ENCODE data around the gene FAM124B.

GRCh38 chr2:224354632-224355211, 47.2 kb downstream of the FAM124B start:
- TF ChIP-seq CTCF (IDR thresholded peaks at IDR 0.05; ENCODE audit: insufficient read depth, low read length) (no peak), REST (IDR thresholded peaks at IDR 0.05; ENCODE audit: insufficient replicate concordance, low read depth) (no peak)

Data from HL-60 (cell line).